Measurements from ENCODE around the gene GPR35.

The GPR35 gene, protein sequence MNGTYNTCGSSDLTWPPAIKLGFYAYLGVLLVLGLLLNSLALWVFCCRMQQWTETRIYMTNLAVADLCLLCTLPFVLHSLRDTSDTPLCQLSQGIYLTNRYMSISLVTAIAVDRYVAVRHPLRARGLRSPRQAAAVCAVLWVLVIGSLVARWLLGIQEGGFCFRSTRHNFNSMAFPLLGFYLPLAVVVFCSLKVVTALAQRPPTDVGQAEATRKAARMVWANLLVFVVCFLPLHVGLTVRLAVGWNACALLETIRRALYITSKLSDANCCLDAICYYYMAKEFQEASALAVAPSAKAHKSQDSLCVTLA

DNA sequence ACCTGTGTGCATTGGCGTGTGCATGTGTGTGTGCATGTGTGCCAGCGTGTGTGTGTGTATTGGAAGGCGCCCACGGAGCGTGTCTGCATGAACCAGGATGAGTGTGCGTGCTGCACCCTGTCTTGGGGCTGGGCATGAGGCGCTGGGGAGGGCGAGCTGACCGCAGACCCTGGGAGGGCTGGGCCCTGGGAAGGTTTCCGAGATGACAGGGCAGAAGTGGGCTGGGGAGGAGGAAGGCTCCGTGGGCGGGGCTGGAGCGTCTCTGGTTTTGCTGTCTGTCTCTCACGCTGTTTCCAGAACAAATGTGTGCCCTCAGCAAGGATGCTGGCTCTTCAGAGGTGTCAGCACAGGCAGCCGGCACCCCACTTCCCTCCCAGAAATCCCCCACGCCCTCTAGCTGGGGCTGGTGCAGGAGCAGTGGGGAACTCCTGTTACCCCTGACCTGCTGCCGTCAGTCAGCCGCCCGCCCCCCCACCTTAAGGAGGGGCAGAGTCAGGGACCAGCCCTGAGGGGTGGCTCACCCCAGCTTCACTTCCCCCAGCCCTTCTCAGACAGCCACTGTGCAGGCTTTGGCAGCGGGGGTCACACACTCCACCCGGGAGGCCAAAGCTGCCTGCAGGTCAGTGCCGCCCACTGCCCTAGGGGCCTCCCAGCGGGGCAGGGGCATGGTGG lies at the start of gene GPR35:
GPR35 (plus strand) TSS at position 531 of the 672 bp plus-strand sequence. CDS start 4,473 bp downstream, outside the sequence.
- DNase-seq (ENCODE audit: extremely low read depth in 1 of 2, low read depth in 1 of 2), result peak; percentile 52 to 79

DNA sequence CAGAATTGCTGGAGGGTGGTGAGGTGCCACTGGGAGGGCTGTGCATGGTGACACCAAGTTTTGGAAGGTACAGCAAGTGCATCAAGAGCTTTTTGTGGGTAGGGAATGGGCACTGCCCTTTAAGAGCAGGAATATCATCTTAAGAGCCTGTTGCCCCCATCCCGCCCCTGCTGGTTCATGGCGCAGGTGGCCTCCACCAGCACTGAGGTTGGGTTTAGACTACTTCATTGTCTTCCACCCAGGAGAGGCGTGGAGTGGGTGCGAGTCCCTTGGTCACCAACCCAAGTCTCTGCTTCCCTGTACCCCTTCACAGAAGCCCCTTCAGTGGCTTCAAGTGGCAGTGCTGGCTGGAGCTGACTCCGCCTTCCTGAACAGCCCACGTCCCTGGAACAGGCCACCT lies 49.2 kb upstream of the GPR35 start:
- DNase-seq (ENCODE audit: extremely low read depth in 1 of 2, low read depth in 1 of 2), result no peak

DNA sequence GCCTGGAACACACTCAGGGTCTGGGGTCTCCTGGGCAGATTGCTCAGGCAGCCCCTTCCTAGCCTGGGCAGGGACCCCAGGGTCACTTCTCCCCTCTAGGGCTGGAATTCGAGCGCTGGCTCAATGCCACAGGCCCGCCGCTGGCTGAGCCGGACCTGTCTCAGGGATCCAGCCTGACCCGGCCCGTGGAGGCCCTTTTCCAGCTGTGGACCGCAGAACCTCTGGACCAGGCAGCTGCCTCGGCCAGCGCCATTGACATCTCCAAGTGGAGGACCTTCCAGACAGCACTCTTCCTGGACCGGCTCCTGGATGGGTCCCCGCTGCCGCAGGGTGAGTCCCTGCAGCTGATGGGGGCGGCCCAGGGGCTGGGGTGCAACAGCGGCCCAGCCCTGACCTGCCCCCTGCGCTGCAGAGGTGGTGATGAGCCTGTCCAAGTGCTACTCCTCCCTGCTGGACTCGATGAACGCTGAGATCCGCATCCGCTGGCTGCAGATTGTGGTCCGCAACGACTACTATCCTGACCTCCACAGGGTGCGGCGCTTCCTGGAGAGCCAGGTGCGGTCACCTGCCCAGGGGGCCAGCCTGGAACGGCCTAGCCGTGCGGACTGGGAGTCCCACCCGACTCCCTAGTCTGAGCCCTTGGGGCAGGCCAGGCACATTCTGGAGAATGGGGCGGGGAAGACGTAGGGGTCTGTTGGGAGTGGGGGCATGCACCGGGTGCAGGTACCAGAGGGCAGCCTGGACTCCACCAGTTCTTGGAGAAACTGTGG lies 48.7 kb upstream of the GPR35 start:
- no peak for DNase-seq (ENCODE audit: extremely low read depth in 1 of 2, low read depth in 1 of 2)

DNA sequence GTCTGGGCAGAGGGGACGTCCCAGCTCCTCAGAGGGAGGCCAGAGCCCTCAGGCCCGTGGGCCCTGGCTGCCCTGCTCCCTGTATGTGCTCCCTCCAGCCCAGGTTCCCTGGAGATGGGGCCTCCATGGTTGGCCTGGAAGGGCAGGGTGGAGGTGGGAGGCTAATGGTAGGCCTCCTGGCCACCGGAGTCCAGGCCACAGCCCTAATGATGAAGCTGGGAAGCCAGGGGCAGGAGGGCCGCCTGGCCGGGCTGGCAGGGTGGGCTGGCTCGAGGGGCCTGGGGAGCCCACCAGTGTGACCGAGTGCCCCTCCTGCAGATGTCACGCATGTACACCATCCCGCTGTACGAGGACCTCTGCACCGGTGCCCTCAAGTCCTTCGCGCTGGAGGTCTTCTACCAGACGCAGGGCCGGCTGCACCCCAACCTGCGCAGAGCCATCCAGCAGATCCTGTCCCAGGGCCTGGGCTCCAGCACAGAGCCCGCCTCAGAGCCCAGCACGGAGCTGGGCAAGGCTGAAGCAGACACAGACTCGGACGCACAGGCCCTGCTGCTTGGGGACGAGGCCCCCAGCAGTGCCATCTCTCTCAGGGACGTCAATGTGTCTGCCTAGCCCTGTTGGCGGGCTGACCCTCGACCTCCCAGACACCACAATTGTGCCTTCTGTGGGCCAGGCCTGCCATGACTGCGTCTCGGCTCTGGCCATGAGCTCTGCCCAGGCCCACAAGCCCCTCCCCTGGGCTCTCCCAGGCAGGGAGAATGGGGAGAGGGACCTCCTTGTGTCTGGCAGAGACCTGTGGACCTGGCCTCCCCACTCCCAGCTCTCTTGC lies 47.8 kb upstream of the GPR35 start:
- DNase-seq (ENCODE audit: extremely low read depth in 1 of 2, low read depth in 1 of 2), result no peak

DNA sequence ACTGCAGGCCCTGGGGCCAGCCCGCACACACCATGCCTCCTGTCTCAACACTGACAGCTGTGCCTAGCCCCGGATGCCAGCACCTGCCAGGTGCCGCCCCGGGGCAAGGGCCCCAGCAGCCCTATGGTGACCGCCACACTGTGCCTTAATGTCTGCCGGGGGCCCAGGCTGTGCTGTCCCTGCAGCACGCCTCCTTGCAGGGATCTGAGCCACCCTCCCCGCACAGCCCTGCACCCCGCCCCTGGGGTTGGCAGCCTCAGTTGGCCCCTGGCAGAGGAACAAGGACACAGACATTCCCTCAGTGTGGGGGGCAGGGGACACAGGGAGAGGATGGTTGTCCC lies 47.2 kb upstream of the GPR35 start:
- DNase-seq (ENCODE audit: extremely low read depth in 1 of 2, low read depth in 1 of 2), result no peak

DNA sequence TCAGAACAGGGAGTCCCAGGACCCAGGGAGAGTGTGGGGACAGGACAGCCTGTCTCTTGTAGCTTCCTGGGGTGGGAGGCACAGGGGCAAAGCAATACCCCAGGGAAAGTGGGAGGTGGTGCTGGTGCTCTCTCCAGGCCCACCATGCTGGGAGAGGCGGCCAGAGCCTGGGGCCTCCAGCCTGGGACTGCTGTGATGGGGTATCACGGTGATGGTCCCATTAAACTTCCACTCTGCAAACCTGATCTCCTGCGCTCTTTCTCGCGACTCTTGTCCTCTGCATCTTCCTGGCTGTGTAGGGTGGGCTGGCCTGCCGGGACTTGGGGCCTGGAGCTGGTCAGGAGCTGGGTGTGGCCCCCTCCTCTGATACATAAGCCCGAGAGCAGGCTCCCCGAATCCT lies 46.8 kb upstream of the GPR35 start:
- DNase-seq (ENCODE audit: extremely low read depth in 1 of 2, low read depth in 1 of 2), result no peak

DNA sequence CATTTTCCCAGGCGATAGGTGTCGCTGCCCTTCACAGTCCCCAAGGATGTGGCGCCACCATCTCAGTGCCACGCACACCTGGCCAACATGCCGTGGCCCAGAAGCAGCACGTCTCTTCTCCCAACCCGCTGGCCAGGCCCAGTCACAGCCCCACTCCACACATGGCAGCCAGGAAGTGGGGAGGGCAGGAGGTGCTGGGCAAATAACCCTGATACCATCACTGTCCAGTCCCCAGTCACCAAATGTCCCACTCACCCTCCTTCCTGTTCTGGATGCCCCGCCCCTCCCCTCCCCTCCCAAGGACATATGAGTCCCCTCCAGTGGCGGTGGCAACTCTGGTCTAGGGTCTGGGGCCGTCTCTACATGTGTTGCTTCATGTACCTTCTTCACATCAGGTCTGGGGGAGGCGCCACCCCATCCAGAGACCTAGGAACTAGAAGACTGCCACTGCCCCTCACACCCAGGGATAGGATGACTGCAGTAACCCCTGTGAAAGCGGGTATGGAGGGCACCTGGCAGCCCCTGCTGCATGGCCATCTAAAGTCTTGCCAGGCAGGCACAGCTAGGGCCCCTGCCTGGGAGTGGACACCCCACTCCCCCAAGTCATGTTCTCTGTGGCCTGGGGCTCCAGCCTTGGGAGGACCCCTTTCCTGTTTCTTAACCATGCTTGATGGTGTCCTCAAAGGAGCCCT lies 46.1 kb upstream of the GPR35 start:
- no peak for DNase-seq (ENCODE audit: extremely low read depth in 1 of 2, low read depth in 1 of 2)

DNA sequence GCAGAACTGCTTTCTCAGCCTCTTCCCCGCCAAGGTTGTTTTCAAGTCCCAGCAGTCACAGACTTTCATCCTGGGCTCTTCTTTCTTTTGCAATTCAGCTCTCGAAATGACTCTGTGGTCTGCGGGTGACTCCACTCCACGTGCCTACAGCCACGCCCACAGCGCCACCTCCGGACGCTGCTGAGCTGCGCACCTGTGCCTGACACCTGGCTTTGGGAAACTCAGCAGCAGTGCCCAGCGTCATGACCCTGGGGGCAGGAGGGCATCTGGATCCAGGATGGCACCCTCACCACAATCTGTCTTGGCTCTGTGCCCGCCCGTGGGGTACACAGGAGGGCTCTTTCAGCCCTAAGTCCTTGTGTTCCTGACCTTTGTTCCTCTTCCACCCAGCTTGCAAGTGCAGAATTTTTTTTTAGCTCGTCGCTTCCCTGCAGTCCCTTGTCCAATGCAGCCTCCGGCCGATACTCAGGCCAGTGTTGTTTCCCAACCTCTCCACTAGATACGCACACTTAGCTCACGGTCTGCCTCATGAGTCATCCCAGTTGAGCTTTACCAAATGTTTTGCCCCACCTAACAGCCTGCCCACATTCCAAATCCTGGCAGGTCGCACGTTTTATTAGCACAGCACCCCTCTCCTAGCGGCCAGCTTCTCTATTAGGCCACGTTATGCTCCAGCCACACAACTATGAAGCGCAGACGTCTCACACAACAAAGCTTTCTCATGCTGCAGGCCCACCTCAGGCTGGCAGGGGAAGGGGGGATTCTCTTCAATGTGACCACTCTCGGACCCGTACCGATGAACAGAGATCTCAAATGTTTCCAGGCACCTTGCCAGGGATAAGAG lies 45.3 kb upstream of the GPR35 start:
- DNase-seq (ENCODE audit: extremely low read depth in 1 of 2, low read depth in 1 of 2), result peak; percentile 51 to 57

DNA sequence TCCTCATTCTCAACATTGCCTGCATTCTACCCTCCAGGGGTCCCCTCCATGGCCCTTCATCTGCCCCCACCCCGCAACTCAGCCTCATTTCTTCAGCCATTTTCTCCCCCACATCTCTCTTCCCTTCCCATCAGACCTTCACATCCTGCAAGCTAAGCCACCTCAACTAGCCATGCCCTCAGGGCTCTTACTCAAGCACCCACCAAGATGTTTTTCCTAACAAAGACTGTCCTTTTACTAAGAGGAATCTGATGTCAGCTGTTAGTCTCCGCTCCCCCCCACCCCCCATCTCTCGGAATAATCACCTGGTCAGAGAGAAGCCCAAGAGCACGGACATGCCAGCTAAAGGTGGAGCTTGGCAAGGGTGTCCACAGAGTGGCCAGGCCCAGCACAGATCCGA lies 43.5 kb upstream of the GPR35 start:
- no peak for DNase-seq (ENCODE audit: extremely low read depth in 1 of 2, low read depth in 1 of 2)

DNA sequence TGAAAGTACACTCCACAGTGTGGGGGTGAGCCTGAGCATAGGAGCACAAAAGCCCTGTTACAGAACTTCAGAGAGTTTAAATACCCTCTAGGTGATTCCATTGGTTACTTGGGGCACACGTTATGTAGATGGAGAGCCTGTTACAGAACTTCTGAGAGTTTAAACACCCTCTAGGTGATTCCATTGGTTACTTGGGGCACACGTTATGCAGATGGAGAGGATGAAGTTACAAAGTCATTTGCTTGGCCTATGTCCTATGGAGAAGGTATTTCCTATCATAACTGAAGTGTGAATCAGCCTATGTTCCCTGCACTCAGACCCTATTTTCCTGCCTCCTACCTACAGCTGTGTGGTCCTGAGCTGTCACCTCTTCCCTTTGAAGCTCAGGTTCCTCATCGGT lies 42.5 kb upstream of the GPR35 start:
- no peak for DNase-seq (ENCODE audit: extremely low read depth in 1 of 2, low read depth in 1 of 2)

DNA sequence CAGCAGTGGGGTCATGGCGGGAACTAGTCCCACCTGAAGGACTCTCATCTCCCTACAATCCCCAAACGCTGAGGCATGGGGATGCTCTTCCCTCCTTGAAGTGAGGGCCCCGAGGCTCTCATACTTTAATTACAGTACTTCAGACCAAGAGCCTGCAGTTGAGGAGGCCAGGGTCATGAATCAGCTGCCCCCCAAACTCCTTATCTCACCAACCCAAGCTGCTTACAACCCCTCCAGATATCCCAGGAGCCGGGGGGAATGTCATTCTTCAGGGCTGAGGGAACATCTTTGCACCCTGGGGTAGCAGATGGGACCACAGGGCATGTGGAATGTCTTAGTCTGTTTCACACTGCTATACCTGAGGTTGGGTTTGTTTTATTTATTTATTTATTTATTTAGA lies 41.5 kb upstream of the GPR35 start:
- DNase-seq (ENCODE audit: extremely low read depth in 1 of 2, low read depth in 1 of 2), result no peak

DNA sequence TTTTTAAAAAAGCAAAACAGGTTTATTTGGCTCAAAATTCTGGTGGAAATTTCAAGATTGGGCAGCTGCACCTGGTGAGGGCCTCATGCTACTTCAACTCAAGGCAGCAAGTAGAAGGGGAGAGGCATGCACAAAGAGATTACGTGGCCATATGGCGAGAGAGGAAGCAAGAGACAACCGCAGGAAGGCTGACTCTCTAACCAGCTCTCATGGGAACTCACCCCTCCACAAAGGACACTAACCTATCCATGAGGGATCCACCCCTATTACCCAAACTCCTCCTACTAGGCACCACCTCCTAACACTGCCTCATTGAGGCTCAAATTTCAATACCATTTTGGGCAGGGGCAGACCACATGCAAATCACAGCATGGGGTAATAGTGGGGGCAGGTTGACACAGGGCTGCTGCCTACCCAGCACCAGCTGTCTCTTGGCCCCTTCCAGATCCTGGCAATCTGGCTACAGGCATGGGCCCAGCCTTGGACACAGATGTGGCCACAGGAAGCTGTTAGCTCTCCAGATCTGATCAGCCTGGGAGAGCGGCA lies 40.7 kb upstream of the GPR35 start:
- DNase-seq (ENCODE audit: extremely low read depth in 1 of 2, low read depth in 1 of 2), result no peak

DNA sequence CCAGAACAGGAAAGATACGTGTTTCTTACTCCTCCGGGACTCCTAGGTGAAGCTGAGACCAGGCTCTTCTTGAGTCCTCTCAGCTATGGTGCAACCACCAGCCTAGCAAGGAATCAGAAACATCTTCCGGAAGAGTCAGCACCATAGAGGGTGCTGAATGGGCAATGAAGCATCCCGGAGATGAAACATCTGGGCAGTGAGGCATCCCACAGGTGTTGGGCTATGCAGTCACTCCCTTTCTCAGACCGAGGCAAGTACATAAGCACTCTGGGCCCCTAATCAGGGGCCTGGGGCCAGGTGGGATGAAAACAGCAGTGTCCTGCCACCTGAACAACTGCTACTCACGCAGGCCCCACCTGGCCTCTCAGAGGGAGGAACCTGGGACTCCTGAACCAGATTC lies 40.2 kb upstream of the GPR35 start:
- no peak for DNase-seq (ENCODE audit: extremely low read depth in 1 of 2, low read depth in 1 of 2)

DNA sequence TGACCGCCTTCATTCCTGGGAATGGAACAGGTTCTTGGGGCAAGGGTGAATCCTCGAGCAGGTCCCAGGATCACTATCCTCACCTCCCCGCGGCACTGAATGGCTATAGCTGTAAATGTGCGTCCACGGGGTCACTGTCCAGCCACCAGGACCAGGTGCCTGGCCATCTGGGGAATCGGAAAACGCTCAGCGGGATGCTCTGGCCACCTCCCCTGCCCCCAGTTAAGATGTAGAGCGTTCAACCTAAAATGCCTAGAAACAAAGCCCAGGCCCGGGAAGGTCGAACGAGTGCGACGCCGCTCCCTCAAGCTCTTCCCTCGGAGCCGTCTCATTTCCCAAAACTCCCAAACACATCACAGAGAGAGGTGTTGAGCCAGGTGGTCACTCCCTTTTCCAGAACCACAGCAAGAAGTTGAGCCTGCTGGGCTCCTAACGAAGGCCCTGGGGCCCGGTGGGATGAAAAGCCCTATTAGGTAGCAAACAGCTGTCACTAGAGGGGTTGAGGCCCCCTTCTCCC lies 39.5 kb upstream of the GPR35 start:
- no peak for DNase-seq (ENCODE audit: extremely low read depth in 1 of 2, low read depth in 1 of 2)

DNA sequence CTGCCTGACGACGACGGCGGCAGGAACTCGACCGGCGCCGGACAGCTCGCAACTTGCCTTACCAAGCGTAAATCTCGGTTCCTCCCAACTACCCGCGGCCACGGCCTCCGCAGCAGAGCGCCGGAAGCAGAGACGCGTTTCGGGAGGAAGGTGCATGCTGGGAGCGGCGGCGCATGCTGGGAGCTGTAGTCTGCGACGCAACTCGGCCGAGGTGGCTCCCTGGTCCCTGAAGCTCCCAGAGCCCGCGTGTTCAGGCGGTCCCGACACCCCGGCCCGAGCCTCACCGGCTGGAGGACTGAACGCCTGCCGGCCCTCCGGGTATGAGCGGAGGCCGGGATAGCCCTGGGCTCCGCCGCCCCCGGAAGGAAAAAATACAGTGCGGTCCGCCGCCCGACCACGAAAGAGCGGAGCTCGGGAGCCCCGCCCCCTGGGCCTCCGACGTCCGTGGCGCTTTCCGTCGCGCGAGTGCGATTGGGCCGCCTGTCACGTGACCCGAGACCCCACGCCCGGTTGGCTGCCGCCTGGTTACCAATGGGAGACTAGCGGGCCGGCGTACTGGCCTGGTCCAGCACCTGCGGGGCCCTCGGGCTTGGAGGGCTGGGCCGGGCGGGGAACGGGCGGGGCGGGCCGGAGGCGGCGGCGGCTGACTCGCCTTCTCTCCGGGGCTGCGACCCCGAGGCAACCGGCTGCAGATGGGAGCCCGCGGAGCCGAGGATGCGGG lies 38.9 kb upstream of the GPR35 start, which contains the start of gene CAPN10:
CAPN10 (plus strand) TSS at position 537 of the 721 bp plus-strand sequence; CDS start at position 715, 178 bp downstream.
- peak; percentile 89 to 95 for DNase-seq (ENCODE audit: extremely low read depth in 1 of 2, low read depth in 1 of 2)

DNA sequence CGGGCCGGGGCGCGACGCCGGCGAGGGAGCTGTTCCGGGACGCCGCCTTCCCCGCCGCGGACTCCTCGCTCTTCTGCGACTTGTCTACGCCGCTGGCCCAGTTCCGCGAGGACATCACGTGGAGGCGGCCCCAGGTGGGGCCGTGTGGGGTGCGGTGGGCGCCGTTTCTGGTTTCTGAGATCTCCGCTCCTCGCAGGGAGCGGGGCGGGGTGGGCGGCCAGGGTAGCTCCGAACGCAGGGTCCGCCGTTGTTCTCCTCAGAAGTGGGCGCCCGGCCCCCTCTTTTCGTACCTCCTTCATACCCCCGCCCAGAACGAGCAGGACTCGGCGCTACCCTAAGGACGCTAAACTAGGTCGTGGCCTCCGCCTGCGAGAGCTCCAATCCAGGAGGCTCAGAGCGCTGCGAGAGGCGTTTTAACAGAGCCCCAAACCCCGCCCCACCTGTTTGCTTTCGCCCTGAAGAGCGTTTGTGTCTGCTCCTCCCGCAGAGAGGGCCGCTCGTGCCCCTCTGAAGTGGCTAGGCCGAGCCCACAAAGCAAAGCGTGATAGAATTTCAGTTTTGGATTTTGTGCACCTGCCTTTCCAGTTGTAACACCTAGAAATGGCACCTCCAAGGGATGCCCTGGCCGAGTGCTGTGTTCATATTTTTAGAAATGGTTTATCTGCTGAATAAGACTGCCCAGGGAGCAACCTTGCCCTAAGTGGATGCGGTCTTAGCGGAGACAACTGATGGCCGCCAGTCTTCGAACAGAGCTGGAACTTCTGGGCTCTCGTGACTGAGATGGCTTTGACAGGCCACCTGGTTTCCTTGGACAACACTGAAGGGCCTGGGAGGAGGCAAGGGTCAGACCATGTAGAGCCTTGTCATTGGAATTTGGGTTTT lies 38.1 kb upstream of the GPR35 start:
- peak in 1 of 2 donors; percentile 28 for DNase-seq (ENCODE audit: extremely low read depth in 1 of 2, low read depth in 1 of 2)

DNA sequence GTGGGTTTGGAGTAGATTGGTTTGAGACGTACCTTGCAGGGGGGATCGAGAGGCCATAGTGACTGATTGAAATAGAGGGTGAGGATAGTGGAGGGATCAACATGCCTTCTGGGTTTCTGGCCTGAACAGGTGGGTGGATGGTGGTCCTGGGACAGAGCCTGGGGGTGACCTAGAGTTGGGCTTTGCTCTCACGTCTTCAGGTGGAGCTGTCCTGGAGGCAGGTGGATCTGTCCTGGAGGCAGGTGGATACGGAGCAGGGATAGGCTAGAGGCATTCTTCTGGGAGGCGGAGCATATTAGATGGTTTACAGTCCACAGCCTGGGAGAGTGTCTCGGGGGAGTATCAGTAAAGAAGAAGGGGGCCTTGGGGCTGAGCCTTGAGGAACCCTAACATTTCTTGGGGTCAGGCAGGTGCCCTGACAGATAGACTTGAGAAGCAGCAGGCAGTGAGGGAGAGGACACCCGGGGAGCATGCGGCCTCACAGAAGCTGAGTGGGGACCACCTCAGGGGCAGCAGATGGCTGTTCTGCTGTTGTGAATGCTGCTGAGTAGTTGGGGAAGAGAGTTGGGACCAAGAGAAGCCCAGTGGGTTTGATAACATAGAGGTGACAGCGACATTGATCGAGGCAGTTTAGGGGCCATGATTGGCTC lies 37.1 kb upstream of the GPR35 start:
- DNase-seq (ENCODE audit: extremely low read depth in 1 of 2, low read depth in 1 of 2), result no peak

All from activated CD8-positive, alpha-beta memory T cell treated with anti-CD3 and anti-CD28 coated beads for 1 hour (primary cell).